Neural cell (in vitro differentiated cells): Measurements from ENCODE around the gene NAA35. TPM values are rescaled to one million over a fixed set of nuclear protein-coding genes. Genes with fewer than 3 reads are reported as not detected.

ENCODE experiments used
- H2AFZ ChIP-seq: fragments of 200-600, 300-800 bp; sonication (generic), shearing (Covaris generic); 2 replicates; pipeline ENCODE4 v1.6.0; 2014; ENCODE audit warnings: low read depth, mild to moderate bottlenecking, antibody characterized with exemption, low read length, moderate library complexity
- H3F3A ChIP-seq: fragments of 200-600 bp; shearing (Covaris generic); 2 replicates; pipeline ENCODE4 v1.6.1; 2016; ENCODE audit warnings: mild to moderate bottlenecking, moderate library complexity, mixed read lengths, antibody characterized with exemption, low read length; ENCODE audit not compliant: insufficient read depth, poor library complexity, severe bottlenecking
- H3K27ac ChIP-seq: fragments of 200-600, 300-800 bp; sonication (generic), shearing (Covaris generic); 2 replicates; pipeline ENCODE4 v1.5.1; 2014; ENCODE audit warnings: mild to moderate bottlenecking, low read length, moderate library complexity
- H3K27me3 ChIP-seq: fragments of 300-800, 200-600 bp; sonication (generic), shearing (Covaris generic); 2 replicates; pipeline ENCODE4 v1.6.0; 2014; ENCODE audit warnings: mild to moderate bottlenecking, low read depth, low read length, moderate library complexity; ENCODE audit not compliant: insufficient read depth
- H3K36me3 ChIP-seq: fragments of 300-800, 200-600 bp; sonication (generic), shearing (Covaris generic); 2 replicates; pipeline ENCODE4 v1.5.1; 2014; ENCODE audit warnings: mild to moderate bottlenecking, antibody characterized with exemption, low read length, moderate library complexity; ENCODE audit not compliant: insufficient read depth
- H3K4me2 ChIP-seq: fragments of 300-800, 200-600 bp; sonication (generic), shearing (Covaris generic); 2 replicates; pipeline ENCODE4 v1.6.0; 2014; ENCODE audit warnings: mild to moderate bottlenecking, low read length
- H3K4me3 ChIP-seq: fragments of 300-800, 200-600 bp; sonication (generic), shearing (Covaris generic); 2 replicates; pipeline ENCODE4 v1.5.1; 2014; ENCODE audit warnings: mild to moderate bottlenecking, low read length, moderate library complexity
- H3K79me2 ChIP-seq: fragments of 200-600 bp; shearing (Covaris generic); replicated peaks from 2 replicates; pipeline ENCODE4 v1.6.0; 2014; ENCODE audit warnings: mild to moderate bottlenecking, low read length, moderate library complexity; ENCODE audit not compliant: insufficient read depth
- H3K9ac ChIP-seq: fragments of 300-800, 200-600 bp; sonication (generic), shearing (Covaris generic); 2 replicates; pipeline ENCODE4 v1.6.1; 2016; ENCODE audit warnings: mild to moderate bottlenecking, low read length, mixed read lengths
- H3K9me2 ChIP-seq: fragments of 200-600 bp; shearing (Covaris generic); 2 replicates; pipeline ENCODE4 v1.6.1; 2016; ENCODE audit warnings: mild to moderate bottlenecking, low read length, mixed read lengths; ENCODE audit not compliant: insufficient read depth
- H3K9me3 ChIP-seq: fragments of 200-600, 300-800 bp; sonication (generic), shearing (Covaris generic); 2 replicates; pipeline ENCODE4 v1.6.1; 2016; ENCODE audit warnings: mild to moderate bottlenecking, mixed run types, low read length, moderate library complexity, mixed read lengths
- H4K20me1 ChIP-seq: fragments of 200-600 bp; shearing (Covaris generic); 2 replicates; pipeline ENCODE4 v1.6.1; 2016; ENCODE audit warnings: mild to moderate bottlenecking, mixed run types; ENCODE audit not compliant: insufficient read depth
- EP300 ChIP-seq: fragments of 450-650 bp; conservative IDR thresholded peaks from 2 replicates; pipeline ENCODE4 v1.6.1; 2014; ENCODE audit warnings: antibody characterized with exemption, mild to moderate bottlenecking, moderate library complexity; ENCODE audit not compliant: poor library complexity, severe bottlenecking
- EZH2 ChIP-seq: fragments of 200-600, 300-800 bp; shearing (Covaris generic), sonication (generic); IDR thresholded peaks from 2 replicates; pipeline ENCODE4 v1.6.1; 2014; ENCODE audit warnings: antibody characterized with exemption, low read length, borderline replicate concordance, mild to moderate bottlenecking; ENCODE audit not compliant: insufficient read depth, poor library complexity, severe bottlenecking
- MXI1 ChIP-seq: fragments of 450-650 bp; conservative IDR thresholded peaks from 2 replicates; pipeline ENCODE4 v1.6.1; 2014; ENCODE audit warnings: antibody characterized with exemption, mild to moderate bottlenecking; ENCODE audit not compliant: poor library complexity, severe bottlenecking
- POLR2AphosphoS5 ChIP-seq: IDR thresholded peaks from 2 replicates; pipeline ENCODE4 v1.6.1; 2012
- RAD21 ChIP-seq: fragments of 450-650 bp; conservative IDR thresholded peaks from 2 replicates; pipeline ENCODE4 v1.6.1; 2014; ENCODE audit warnings: antibody characterized with exemption, mild to moderate bottlenecking, moderate library complexity
- SMC3 ChIP-seq: fragments of 450-650 bp; conservative IDR thresholded peaks from 2 replicates; pipeline ENCODE4 v1.6.1; 2014; ENCODE audit warnings: antibody characterized with exemption, mild to moderate bottlenecking, moderate library complexity; ENCODE audit not compliant: poor library complexity
- TAF1 ChIP-seq: IDR thresholded peaks from 2 replicates; pipeline ENCODE4 v1.6.1; 2012; ENCODE audit warnings: low read depth
- polyA plus RNA-seq: library from polyadenylated mRNA; depleted of rRNA; stranded (reverse); fragments of >200 nt; gene quantifications from 2 replicates; pipeline ENCODE4 v1.2.3, GENCODE V29; 2014
- TF ChIP-seq, protein P1 (sequence below): IDR thresholded peaks from 2 replicates; pipeline ENCODE4 v1.6.1; 2012; ENCODE audit warnings: borderline replicate concordance
- TF ChIP-seq, protein P2 (sequence below): fragments of 450-650 bp; IDR thresholded peaks from 2 replicates; pipeline ENCODE4 v1.5.1; 2014; ENCODE audit warnings: antibody characterized with exemption, mild to moderate bottlenecking, moderate library complexity; ENCODE audit not compliant: poor library complexity, severe bottlenecking

Gene NAA35
- polyA plus RNA-seq, 1 donor from 2014 or later: 26.0 TPM

DNA sequence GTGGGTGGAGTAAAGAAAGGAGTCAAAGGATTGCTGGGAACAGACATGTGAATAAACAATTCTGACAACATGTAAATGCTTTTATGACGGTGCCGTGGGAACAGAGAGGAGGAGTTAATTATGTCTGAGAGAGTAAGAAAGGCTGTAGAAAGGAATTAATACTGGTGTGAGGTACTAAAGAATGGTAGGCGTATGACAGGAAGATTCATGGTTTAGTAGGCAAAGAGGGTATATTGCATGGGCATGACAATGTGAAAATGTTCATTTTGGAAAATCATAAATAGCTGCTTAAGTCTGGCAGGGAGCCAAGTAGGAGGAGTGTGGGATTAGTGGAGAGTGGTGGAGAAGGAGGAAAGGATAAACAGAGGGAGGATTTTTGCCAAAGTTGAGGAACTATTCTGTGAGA is 19.7 kb downstream of the NAA35 start:
- Histone ChIP-seq H3K27ac (no peak overlapping the region), H4K20me1 (no peaks in the 10 kb centered on the region), H3K4me2 (no peak overlapping the region), H3F3A (no peaks in the 10 kb centered on the region), H3K9me2 (no peaks in the 10 kb centered on the region), H3K4me3 (no peak overlapping the region), H3K9me3 (no peaks in the 10 kb centered on the region), H3K9ac (no peak overlapping the region), H3K79me2 (no peaks in the 10 kb centered on the region), H2AFZ (no peak overlapping the region), H3K36me3 (no peaks in the 10 kb centered on the region), H3K27me3 (no peaks in the 10 kb centered on the region)
- no peak for TF ChIP-seq RAD21
- no peak for TF ChIP-seq EZH2
- TF ChIP-seq, protein P1, sequence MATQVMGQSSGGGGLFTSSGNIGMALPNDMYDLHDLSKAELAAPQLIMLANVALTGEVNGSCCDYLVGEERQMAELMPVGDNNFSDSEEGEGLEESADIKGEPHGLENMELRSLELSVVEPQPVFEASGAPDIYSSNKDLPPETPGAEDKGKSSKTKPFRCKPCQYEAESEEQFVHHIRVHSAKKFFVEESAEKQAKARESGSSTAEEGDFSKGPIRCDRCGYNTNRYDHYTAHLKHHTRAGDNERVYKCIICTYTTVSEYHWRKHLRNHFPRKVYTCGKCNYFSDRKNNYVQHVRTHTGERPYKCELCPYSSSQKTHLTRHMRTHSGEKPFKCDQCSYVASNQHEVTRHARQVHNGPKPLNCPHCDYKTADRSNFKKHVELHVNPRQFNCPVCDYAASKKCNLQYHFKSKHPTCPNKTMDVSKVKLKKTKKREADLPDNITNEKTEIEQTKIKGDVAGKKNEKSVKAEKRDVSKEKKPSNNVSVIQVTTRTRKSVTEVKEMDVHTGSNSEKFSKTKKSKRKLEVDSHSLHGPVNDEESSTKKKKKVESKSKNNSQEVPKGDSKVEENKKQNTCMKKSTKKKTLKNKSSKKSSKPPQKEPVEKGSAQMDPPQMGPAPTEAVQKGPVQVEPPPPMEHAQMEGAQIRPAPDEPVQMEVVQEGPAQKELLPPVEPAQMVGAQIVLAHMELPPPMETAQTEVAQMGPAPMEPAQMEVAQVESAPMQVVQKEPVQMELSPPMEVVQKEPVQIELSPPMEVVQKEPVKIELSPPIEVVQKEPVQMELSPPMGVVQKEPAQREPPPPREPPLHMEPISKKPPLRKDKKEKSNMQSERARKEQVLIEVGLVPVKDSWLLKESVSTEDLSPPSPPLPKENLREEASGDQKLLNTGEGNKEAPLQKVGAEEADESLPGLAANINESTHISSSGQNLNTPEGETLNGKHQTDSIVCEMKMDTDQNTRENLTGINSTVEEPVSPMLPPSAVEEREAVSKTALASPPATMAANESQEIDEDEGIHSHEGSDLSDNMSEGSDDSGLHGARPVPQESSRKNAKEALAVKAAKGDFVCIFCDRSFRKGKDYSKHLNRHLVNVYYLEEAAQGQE: no peak
- TF ChIP-seq POLR2AphosphoS5: no peak
- no peak for TF ChIP-seq SMC3
- no peak for TF ChIP-seq TAF1
- TF ChIP-seq, protein P2, sequence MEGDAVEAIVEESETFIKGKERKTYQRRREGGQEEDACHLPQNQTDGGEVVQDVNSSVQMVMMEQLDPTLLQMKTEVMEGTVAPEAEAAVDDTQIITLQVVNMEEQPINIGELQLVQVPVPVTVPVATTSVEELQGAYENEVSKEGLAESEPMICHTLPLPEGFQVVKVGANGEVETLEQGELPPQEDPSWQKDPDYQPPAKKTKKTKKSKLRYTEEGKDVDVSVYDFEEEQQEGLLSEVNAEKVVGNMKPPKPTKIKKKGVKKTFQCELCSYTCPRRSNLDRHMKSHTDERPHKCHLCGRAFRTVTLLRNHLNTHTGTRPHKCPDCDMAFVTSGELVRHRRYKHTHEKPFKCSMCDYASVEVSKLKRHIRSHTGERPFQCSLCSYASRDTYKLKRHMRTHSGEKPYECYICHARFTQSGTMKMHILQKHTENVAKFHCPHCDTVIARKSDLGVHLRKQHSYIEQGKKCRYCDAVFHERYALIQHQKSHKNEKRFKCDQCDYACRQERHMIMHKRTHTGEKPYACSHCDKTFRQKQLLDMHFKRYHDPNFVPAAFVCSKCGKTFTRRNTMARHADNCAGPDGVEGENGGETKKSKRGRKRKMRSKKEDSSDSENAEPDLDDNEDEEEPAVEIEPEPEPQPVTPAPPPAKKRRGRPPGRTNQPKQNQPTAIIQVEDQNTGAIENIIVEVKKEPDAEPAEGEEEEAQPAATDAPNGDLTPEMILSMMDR: no peak
- no peak for TF ChIP-seq EP300
- TF ChIP-seq MXI1: no peak

DNA sequence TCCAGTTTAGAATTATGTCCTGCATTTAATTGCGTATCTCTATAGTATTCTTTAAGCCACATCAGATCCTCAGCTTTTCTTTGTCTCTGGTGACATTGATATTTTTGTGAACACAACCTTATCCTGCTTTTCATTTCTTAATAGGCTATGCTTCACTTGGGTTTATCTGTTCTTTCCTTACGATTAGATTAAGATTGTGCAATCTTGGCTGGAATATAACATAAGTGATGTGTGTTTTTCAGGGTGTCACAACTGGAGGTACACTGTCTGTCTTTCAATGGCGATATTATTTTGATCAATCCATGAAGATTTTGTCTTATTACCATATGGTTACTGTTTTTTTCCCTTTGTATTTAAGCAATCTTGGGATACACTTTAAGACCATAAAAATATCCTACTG is 23.6 kb downstream of the NAA35 start:
- H3K36me3 ChIP-seq: no peaks in the 10 kb centered on the region
- no peak overlapping the region for H2AFZ ChIP-seq
- no peak overlapping the region for H3K4me2 ChIP-seq
- H3K4me3 ChIP-seq: no peak overlapping the region
- H3K27me3 ChIP-seq: no peaks in the 10 kb centered on the region
- no peaks in the 10 kb centered on the region for H3K9me3 ChIP-seq
- no peaks in the 10 kb centered on the region for H3F3A ChIP-seq
- no peaks in the 10 kb centered on the region for H3K9me2 ChIP-seq
- H3K79me2 ChIP-seq: no peaks in the 10 kb centered on the region
- H3K27ac ChIP-seq: no peak overlapping the region
- no peak overlapping the region for H3K9ac ChIP-seq
- H4K20me1 ChIP-seq: no peaks in the 10 kb centered on the region
- no peak for TF ChIP-seq EZH2
- no peak for TF ChIP-seq MXI1
- no peak for TF ChIP-seq EP300
- TF ChIP-seq, protein P1: no peak
- TF ChIP-seq, protein P2: no peak
- TF ChIP-seq TAF1: no peak
- no peak for TF ChIP-seq POLR2AphosphoS5
- no peak for TF ChIP-seq SMC3
- no peak for TF ChIP-seq RAD21
